Natural killer cell (primary cell): ENCODE results near the gene DECR2. TPM values are rescaled to one million over a fixed set of nuclear protein-coding genes. Genes with fewer than 3 reads are reported as not detected.
"Not testable (repeated sequence)": the region's sequence is repeated elsewhere in the genome, so short reads cannot be mapped to it uniquely, and the experiment has no call there.

Experiments
- ATAC-seq, 3 donors: fragments of 150-1000 bp in 2 of 3; fragments of 200-7000 bp in 1 of 3; cut with Tn5 transposase; 1 replicate in 1 of 3; 2 replicates in 2 of 3; pipeline ENCODE4 v1.10.0; 2021; ENCODE audit warnings: mild to moderate bottlenecking in 2 of 3, moderate library complexity in 2 of 3
- DNase-seq, 2 donors: peaks; one replicate each; pipeline versions ENCODE4 v3.0.0 to v3.0.0-alpha.2; 2013 to 2021; ENCODE audit warnings: mixed read lengths in 1 of 2
- H3K27ac ChIP-seq: one replicate; pipeline ENCODE4 v1.5.1; 2013; ENCODE audit warnings: mild to moderate bottlenecking, low read length
- H3K27me3 ChIP-seq: one replicate; pipeline ENCODE4 v1.6.1; 2013; ENCODE audit warnings: low read length; ENCODE audit not compliant: control insufficient read depth, insufficient read depth
- H3K36me3 ChIP-seq: one replicate; pipeline ENCODE4 v1.6.1; 2013; ENCODE audit warnings: low read length; ENCODE audit not compliant: control insufficient read depth, insufficient read depth
- H3K4me1 ChIP-seq: one replicate; pipeline ENCODE4 v1.6.1; 2013; ENCODE audit warnings: low read length; ENCODE audit not compliant: control insufficient read depth, insufficient read depth
- H3K4me3 ChIP-seq: one replicate; pipeline ENCODE4 v1.5.1; 2013; ENCODE audit warnings: low read length
- H3K9me3 ChIP-seq: one replicate; pipeline ENCODE4 v1.6.1; 2013; ENCODE audit warnings: low read length; ENCODE audit not compliant: control insufficient read depth, insufficient read depth
- H3K27ac Mint-ChIP-seq, 2 donors: one replicate each; pipeline ENCODE4 v1.8.0; 2022; ENCODE audit warnings: mild to moderate bottlenecking in 2 of 2, mixed read lengths in 2 of 2, moderate library complexity in 1 of 2
- H3K27me3 Mint-ChIP-seq, 2 donors: one replicate each; pipeline ENCODE4 v1.8.0; 2022; ENCODE audit warnings: low read depth in 2 of 2, mixed read lengths in 2 of 2
- H3K36me3 Mint-ChIP-seq: one replicate; pipeline ENCODE4 v1.8.0; 2022; ENCODE audit warnings: mixed read lengths
- H3K4me1 Mint-ChIP-seq, 2 donors: one replicate each; pipeline ENCODE4 v1.8.0; 2022; ENCODE audit warnings: mixed read lengths in 2 of 2
- H3K4me3 Mint-ChIP-seq: one replicate; pipeline ENCODE4 v1.8.0; 2022; ENCODE audit warnings: mild to moderate bottlenecking, moderate library complexity, mixed read lengths
- H3K9me3 Mint-ChIP-seq, 2 donors: one replicate each; pipeline ENCODE4 v1.8.0; 2022; ENCODE audit warnings: mixed read lengths in 2 of 2
- WGBS: methylation state at CpG from one replicate; pipeline ENCODE4 v1.1.7; 2013; ENCODE audit warnings: missing lambda C conversion rate; ENCODE audit not compliant: insufficient coverage; 5-methylcytosine and 5-hydroxymethylcytosine counted together
- intact Hi-C: fragments of 100-400 bp; cut with micrococcal nuclease; formaldehyde crosslinking; loops from one replicate; pipeline ENCODE4 v1.14.2; 2022
- total RNA-seq, 4 donors: library from RNA; stranded (reverse); fragments of 120-200 nt in 1 of 4; gene quantifications; one replicate each; pipeline versions ENCODE4 v1.2.3 to v1.2.4, GENCODE V29; 2013 to 2022
- TF ChIP-seq, protein P1 (sequence below): fragments of 200-600 bp; IDR thresholded peaks from one replicate; pipeline ENCODE4 v1.8.0; 2022; ENCODE audit warnings: antibody characterized with exemption

The DECR2 gene
- total RNA-seq, 3 donors from 2014 or later (not counting 1 experiment from before 2014, with no cell fraction given): 9.5 to 13.0 (median 12.9) TPM

DNA sequence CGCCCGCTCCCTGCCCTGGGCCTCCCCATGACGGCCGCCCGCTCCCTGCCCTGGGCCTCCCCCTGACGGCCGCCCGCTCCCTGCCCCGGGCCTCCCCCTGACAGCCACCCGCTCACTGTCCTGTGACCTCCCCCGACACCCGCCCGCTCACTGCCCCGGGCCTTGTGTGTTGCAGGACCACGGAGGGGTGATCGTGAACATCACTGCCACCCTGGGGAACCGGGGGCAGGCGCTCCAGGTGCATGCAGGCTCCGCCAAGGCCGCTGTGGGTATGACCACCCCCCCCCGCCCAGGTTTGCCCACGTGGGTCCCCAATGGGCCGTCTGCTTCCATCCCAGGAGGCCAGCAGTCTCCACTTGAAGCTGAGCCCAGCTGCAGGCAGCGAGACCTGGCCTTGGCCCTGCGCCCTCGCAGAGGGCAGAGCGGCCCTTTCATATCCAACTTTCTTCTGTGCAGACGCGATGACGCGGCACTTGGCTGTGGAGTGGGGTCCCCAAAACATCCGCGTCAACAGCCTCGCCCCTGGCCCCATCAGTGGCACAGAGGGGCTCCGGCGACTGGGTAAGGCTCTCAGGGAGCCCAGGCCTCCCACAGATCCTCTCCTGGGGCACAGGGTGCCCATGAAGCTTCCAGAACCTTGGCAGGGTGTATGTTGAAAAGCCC, 9.0 kb downstream of the DECR2 start:
- Mint-ChIP-seq H3K4me3 (no peak overlapping the region), H3K27me3 (no peaks in the 10 kb centered on the region), H3K27ac (no peak overlapping the region), H3K9me3 (no peaks in the 10 kb centered on the region), H3K4me1 (no peaks in the 10 kb centered on the region), H3K36me3 (no peaks in the 10 kb centered on the region)
- Histone ChIP-seq H3K4me1 (no peaks in the 10 kb centered on the region), H3K27me3 (no peaks in the 10 kb centered on the region), H3K36me3 (no peaks in the 10 kb centered on the region), H3K9me3 (no peaks in the 10 kb centered on the region), H3K4me3 (no peak overlapping the region), H3K27ac (no peak overlapping the region)
- ATAC-seq (no peak), DNase-seq (no peak)
- intact Hi-C loops: no loop called here
- TF ChIP-seq, protein P1, sequence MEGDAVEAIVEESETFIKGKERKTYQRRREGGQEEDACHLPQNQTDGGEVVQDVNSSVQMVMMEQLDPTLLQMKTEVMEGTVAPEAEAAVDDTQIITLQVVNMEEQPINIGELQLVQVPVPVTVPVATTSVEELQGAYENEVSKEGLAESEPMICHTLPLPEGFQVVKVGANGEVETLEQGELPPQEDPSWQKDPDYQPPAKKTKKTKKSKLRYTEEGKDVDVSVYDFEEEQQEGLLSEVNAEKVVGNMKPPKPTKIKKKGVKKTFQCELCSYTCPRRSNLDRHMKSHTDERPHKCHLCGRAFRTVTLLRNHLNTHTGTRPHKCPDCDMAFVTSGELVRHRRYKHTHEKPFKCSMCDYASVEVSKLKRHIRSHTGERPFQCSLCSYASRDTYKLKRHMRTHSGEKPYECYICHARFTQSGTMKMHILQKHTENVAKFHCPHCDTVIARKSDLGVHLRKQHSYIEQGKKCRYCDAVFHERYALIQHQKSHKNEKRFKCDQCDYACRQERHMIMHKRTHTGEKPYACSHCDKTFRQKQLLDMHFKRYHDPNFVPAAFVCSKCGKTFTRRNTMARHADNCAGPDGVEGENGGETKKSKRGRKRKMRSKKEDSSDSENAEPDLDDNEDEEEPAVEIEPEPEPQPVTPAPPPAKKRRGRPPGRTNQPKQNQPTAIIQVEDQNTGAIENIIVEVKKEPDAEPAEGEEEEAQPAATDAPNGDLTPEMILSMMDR: no peak
- whole genome bisulfite sequencing: 94% methylated on average over 36 of the region's 36 CpGs

DNA sequence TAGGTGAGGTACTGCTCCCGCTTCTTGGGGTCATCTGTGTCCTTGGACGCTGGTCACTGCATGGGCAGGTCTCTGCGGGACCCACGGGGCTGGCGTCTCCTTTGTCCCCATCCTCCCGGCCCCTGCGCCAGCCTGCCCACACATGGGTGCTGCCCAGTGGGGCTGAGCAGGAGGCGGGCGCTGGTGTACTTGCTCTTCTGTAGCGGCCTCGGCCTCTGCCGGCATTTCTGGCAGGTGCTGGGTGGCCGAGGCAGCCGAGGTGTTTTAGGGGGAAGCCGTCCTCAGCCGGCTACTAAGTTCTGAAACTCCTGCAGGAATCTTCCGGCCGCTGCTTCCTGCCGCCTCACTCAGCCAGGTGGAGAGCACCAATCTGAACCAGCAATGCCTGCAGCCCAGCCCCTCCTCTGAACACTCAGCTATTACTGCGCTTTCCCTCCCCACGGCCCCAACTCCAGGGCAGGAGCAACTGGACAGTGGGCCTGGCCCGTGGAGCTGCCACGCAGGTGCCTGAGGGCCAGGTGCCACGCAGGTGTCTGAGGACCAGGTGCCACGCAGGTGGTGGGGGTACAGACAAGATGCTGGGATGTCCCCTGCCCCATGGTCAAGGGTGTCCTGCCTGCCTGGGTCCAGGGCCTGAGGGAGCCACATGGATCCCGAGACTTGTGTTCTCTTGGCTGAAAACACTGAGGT, 10.0 kb downstream of the DECR2 start:
- H3K27ac ChIP-seq: no peak overlapping the region
- H3K36me3 ChIP-seq: no peaks in the 10 kb centered on the region
- no peak overlapping the region for H3K4me3 ChIP-seq
- 96% methylated on average over 26 of the region's 26 CpGs for WGBS
- H3K9me3 ChIP-seq: no peaks in the 10 kb centered on the region
- Mint-ChIP-seq H3K27me3 (no peaks in the 10 kb centered on the region), H3K4me3 (no peak overlapping the region), H3K9me3 (no peaks in the 10 kb centered on the region), H3K36me3 (no peaks in the 10 kb centered on the region), H3K4me1 (no peaks in the 10 kb centered on the region), H3K27ac (no peak overlapping the region)
- H3K27me3 ChIP-seq: no peaks in the 10 kb centered on the region
- TF ChIP-seq, protein P1: no peak
- no peaks in the 10 kb centered on the region for H3K4me1 ChIP-seq
- DNase-seq: no peak
- no peak for ATAC-seq
- intact Hi-C loops: no loop called here

DNA sequence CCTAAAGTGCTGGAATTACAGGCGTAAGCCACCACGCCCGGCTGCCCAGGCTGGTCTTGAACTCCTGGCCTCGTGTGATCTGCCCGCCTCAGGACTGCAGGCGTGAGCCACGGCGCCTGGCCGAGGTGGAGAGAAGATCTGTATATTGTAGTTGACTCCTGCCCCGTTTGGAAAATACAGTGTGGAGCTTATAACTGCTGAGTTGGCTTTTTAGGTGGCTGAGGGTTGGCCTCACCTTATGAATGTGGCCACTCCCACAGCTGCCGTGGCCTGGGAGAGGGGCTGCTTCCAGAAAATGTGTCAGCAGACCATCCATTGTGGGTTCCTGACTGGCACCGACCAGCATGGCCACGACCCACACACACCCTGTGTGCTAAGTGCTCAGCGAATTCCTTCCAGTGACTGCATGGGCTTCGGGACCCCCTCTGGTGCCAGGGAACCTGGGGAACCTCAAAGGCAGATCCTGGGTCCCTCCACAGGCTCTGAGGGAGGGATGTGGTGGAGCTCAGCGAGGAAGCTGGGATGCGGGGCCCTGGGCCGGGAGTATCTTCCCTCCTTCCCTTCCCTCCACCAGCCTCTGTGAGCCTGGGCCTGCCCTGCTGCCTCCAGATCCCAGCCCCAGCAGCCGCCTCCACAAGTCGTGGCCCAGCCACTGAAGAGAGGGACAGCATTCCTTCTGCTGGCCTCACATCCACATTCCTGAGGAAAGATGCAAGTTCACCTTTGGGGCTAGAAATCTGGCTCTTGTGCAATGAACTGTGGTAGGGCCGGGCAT, 12.9 kb downstream of the DECR2 start:
- Mint-ChIP-seq H3K36me3 (no peaks in the 10 kb centered on the region), H3K4me1 (no peaks in the 10 kb centered on the region), H3K27me3 (no peaks in the 10 kb centered on the region), H3K27ac (no peak overlapping the region), H3K9me3 (no peaks in the 10 kb centered on the region), H3K4me3 (no peak overlapping the region)
- no peak for DNase-seq
- ATAC-seq: no peak
- Histone ChIP-seq H3K4me3 (no peak overlapping the region), H3K27me3 (no peaks in the 10 kb centered on the region), H3K36me3 (no peaks in the 10 kb centered on the region), H3K4me1 (no peaks in the 10 kb centered on the region), H3K9me3 (no peaks in the 10 kb centered on the region), H3K27ac (no peak overlapping the region)
- TF ChIP-seq, protein P1: no peak
- intact Hi-C loops: no loop called here
- 92% methylated on average over 21 of the region's 21 CpGs for WGBS

DNA sequence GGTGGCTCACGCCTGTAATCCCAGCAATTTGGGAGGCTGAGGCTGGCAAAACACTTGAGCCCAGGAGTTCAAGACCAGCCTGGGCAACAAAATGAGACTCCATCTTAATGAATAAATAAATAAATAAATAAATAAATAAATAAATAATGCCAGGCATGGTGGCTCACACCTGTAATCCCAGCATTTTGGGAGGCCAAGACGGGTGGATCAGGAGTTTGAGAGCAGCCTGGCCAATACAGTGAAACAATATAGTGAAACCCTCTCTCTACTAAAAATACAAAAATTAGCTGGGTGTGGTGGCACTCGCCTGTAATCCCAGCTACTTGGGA, 13.4 kb downstream of the DECR2 start:
- H3K27me3 ChIP-seq, H3K4me1 Mint-ChIP-seq, H3K4me3 Mint-ChIP-seq, H3K9me3 ChIP-seq, H3K27me3 Mint-ChIP-seq, H3K4me3 ChIP-seq, intact Hi-C loops, H3K27ac Mint-ChIP-seq, ATAC-seq, H3K36me3 ChIP-seq, H3K9me3 Mint-ChIP-seq, DNase-seq, H3K36me3 Mint-ChIP-seq, H3K4me1 ChIP-seq, H3K27ac ChIP-seq: not testable (repeated sequence)
- WGBS: 95% methylated on average over 3 of the region's 3 CpGs

DNA sequence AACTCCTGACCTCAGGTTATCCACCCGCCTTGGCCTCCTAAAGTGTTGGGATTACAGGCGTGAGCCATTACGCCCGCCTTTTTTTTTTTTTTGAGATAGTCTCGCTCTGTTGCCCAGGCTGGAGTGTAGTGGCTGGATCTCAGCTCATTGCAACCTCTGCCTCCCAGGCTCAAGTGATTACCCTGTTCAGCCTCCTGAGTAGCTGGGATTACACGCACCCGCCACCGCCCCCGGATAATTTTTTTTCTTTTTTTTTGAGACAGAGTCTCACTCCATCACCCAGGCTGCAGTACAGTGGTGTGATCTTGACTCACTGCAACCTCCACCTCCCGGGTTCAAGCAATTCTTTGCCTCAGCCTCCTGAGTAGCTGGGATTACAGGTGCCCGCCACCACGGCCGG, 20.5 kb downstream of the DECR2 start:
- WGBS: 96% methylated on average over 13 of the region's 13 CpGs
- peaks cover 21% of the 10 kb centered on the region for H3K4me1 ChIP-seq
- H3K27me3 ChIP-seq, H3K27ac Mint-ChIP-seq, H3K27ac ChIP-seq, H3K36me3 Mint-ChIP-seq, H3K9me3 ChIP-seq, H3K4me3 ChIP-seq, H3K9me3 Mint-ChIP-seq, ATAC-seq, intact Hi-C loops, H3K36me3 ChIP-seq, H3K4me3 Mint-ChIP-seq, H3K27me3 Mint-ChIP-seq, DNase-seq: not testable (repeated sequence)
- peaks cover 12 to 17% of the 10 kb centered on the region in 2 donors for H3K4me1 Mint-ChIP-seq
